ENCODE measurements around the gene CCDC15.
"Not testable (repeated sequence)": the region's sequence is repeated elsewhere in the genome, so short reads cannot be mapped to it uniquely, and the experiment has no call there.

Gene CCDC15

DNA sequence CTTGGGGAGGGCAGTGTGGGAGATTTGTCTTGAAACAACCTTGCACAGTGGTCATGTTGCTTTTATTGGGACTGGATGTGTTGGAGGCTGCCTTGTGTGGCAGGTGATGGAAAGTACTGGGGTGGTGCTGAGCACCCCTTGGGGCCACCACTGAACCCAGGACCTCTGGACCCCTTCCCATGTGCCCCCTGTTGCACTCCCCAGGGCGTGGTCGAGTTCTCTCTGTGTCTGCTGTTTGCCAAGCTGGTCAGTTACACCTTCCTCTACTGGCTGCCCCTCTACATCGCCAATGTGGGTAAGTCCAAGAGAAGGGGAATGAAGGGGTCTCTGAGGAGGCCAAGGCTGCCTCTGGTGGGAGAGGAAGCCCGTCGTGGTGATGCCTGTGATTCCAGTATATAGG, 128.0 kb downstream of the CCDC15 start:
- DNase-seq (ENCODE audit: low read depth in 2 of 2): no peak

DNA sequence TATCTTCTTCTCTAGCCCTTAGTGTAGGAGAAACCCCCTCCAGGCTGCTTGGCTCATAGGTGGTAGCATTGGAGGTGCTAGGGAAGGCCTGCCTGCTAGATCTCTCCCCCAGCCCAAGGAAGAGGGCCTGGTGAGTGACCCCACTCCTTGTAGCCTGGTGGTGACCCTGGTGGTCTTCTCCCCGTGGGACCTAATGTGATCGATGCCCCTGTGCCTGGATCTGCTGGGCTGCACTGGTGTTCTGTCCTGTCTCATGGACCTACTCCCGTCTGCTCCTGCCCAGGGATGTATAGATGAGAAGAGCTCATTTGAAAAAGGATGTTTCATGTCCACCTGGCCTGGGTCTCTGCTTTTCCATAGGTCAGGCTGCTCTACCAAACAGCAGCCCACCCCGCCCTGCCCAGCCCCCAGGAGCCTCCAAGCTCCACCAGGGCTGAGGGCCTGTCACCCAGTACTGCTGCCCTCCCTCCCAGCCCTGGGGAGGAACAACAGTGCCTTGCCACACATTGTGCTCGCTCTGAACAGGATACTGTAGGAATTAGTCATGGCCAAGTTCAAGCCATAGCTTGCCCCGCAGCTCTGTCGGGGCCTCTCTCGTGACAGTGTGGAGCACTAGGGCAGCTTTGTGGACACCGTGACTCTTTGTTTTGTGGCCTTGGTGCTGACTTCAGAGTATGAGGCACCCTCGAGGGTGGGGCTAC, 128.8 kb downstream of the CCDC15 start:
- DNase-seq (ENCODE audit: low read depth in 2 of 2): no peak

DNA sequence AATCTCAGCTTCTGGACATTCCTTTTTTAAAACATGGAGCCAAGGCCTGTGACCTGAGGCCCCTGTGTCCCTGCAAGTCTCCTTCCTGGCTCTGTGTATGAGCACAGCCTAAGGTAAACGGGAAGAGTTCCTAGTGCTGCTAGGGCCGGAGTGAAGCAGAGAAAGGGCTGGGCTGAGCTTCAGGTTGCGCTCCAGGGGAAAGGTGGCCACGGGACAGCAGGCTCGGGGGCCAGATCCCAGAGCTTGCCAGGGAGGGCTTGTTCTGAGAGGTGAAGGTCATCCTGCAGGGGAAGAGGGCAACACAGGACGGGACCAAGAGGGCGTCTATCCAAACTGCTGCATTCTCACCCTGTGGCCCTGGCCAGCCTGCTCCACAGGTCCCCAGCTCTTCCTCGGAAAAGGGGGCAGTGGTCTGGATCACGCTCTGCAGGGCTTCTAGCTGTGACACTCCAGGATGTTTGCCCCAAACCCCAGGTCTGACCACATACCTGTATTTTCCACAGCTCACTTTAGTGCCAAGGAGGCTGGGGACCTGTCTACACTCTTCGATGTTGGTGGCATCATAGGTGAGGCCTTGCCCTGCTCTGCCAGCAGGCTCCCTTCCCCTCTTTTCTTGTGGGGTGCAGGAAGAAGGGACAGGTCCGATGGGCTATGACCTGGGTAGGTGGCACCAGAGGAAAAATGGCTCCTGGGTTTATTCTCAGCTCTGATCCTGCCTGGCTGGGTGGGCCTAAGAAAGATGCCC, 129.5 kb downstream of the CCDC15 start:
- DNase-seq (ENCODE audit: low read depth in 2 of 2): no peak

DNA sequence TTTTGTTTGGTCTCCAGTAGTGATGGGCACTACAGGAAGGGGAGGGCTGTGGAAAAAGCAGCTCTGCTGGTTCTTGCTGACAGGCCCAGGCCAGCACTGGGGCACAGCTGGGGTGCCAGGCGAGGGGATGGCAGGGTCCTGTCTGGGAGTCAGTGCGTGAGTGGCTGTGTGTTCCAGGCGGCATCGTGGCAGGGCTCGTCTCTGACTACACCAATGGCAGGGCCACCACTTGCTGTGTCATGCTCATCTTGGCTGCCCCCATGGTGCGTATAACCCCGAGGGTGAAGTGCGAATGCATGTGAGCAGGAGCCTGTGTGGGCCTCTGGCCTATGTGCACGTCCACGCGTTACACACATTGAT, 130.0 kb downstream of the CCDC15 start:
- DNase-seq (ENCODE audit: low read depth in 2 of 2): no peak

DNA sequence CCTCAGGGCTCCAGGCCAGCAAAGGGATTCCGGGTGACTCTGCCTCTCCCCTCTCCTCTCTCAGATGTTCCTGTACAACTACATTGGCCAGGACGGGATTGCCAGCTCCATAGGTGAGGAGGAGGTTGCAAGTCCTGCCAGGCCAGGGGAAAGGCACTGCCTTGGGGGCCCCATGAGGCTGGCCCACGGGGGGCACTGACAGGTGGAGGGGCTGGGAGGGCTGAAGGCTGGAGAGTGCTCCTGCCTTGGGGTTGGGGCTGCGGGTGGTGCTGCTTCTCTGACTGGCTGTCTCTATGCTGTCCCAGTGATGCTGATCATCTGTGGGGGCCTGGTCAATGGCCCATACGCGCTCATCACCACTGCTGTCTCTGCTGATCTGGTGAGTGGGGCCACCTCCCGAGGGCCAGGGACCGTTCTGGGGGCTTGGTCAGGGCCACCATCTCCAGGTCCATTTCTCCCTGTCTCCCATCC, 130.8 kb downstream of the CCDC15 start:
- no peak for DNase-seq (ENCODE audit: low read depth in 2 of 2)

DNA sequence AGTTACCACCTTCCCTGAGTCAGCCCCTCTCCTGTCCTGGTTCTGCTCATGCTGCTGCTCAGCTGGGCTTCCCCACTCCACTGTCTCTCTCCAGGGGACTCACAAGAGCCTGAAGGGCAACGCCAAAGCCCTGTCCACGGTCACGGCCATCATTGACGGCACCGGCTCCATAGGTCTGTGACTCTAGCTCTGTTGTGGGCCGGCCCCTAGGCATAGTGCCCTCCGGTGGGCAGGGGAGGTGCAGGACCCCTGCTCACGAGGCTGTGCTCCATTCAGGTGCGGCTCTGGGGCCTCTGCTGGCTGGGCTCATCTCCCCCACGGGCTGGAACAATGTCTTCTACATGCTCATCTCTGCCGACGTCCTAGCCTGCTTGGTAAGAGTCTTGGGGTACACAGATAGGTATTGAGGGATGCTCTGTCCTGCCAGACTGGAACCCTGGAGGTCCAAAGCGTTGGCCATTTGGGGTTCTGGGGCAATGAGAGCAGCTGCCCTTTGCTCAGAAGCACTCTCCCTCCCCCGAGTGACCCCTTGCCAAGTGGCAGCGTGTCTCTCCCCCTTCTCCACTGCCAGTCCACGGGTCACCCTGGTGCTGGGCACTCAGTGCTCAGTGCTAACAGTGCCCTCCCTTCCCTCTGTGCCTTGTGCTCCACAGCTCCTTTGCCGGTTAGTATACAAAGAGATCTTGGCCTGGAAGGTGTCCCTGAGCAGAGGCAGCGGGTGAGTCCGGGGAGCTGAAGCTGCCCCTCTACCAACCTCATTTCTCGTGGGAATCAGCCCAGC, 131.5 kb downstream of the CCDC15 start:
- DNase-seq (ENCODE audit: low read depth in 2 of 2): no peak

DNA sequence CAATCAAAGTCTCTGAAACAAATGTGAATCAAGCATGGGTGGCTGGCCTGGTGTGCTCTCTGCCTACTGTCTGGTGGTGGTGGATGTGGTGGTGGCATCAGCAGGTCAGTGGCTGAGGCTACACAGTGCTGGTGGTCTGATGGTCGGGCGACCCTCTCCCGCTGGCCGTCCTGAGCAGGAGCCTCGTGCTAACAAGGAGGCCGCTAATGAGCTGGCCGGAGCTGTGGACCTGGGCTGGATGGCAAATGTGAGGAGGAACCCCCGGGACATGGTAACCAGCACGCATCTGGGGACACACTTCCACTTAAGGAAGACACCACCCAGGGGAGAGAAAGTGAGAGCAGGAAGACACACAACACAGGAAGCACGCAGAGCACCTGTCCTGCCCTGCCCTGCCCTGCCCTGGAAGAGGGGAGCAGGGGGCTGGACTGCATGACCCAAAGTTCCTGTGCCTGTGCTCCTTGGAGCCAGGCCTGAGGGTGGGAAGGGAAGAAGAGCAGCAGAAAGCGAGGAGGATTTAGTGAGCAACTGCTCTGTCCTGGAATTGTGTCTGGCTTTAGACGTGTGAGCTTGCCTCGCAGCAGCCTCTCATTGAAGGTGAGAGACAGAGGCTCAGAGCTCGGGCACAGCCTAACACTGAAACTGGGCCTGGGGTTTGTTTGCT, 132.8 kb downstream of the CCDC15 start:
- DNase-seq (ENCODE audit: low read depth in 2 of 2): no peak

DNA sequence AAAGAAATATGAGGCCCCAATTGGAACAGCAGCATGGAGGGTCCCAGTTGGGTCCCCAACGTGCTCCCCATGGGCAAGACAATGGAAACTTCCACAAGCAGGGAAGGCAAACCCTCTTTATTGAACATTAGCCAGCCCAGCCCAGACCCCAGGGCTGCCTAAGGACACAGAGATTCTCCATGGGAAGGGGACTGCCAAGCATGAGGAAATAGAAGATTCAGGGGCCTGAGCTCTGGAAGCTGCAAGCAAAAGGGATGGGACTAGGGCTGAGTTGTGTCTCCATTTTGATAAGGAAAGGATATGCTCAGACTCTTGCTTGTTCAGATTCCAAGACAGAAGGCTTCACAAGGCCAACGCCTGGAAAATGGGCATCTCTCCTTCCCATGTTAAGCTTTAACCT, 134.1 kb downstream of the CCDC15 start:
- DNase-seq (ENCODE audit: low read depth in 2 of 2): no peak

DNA sequence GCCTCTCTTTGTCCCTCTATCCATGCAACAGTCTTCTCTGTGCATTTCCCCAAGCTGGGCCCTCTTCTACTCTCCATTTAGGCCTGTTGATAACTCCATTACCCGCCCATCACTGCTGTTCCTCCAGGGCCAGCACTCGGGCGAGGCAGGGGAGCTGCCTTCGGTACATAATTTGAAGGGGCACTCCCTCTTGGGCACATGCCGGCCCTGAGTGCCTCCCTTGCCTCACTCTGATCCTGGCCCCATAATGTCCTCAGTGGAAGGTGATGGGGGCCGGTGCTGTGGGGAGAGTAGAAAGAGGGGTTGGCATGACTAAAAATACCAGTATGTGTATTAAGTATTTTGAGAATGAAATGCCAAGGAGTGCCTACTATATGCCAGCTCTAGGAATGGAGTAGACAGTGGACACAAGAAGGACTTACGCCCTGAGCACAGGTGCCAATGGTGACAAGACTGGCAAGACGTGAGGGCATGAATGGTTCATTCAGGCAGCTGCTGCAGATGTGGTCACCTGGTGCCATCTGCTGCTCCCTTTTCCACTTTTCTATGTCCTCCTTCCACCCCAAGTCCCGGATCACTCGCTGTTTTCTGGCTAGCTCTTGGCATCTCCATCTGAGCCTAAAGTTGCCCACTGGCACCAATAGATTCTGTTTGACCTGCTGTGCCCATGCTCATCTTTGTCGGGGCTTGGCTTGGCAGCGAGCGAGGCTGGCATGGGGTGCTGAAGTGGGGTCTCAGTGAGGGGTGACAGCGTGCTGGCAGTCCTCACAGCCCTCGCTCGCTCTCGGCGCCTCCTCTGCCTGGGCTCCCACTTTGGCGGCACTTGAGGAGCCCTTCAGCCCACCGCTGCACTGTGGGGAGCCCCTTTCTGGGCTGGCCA, 134.8 kb downstream of the CCDC15 start:
- no peak for DNase-seq (ENCODE audit: low read depth in 2 of 2)

DNA sequence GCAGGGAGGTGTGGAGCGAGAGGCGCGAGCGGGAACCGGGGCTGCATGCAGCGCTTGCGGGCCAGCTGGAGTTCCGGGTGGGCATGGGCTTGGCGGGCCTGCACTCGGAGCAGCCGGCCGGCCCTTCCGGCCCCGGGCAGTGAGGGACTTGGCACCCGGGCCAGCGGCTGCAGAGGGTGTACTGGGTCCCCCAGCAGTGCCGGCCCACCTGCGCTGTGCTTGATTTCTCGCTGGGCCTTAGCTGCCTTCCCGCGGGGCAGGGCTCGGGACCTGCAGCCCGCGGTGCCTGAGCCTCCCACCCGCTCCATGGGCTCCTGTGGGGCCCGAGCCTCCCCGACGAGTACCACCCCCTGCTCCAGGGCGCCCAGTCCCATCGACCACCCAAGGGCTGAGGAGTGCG, 135.5 kb downstream of the CCDC15 start:
- not testable (repeated sequence) for DNase-seq (ENCODE audit: low read depth in 2 of 2)

DNA sequence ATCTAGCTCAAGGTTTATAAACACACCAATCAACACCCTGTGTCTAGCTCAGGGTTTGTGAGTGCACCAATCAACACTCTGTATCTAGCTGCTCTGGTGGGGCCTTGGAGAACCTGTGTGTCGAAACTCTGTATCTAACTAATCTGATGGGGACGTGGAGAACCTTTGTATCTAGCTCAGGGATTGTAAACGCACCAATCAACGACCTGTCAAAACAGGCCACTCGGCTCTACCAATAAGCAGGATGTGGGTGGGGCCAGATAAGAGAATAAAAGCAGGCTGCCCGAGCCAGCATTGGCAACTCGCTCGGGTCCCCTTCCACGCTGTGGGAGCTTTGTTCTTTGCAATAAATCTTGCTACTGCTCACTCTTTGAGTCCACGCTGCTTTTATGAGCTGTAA, 136.1 kb downstream of the CCDC15 start:
- DNase-seq (ENCODE audit: low read depth in 2 of 2): not testable (repeated sequence)

DNA sequence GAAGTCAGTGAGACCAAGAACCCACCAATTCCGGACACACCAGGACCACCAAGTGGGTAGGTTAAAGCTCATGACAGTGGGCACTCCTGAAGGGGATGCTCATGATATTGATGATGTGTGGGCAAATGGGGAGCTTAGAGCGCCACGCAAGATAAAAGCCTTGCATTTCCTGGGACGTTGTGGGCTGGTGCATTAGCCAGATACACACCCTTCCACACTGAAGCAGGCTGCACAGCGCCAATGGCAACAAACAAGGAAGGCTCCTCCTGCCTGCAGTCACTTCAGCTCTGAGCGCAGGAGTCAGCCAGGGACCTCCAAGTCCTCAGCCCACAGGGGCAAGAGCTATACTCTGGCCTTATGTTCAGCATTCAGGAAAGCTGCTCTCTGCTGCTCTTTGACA, 136.8 kb downstream of the CCDC15 start:
- no peak for DNase-seq (ENCODE audit: low read depth in 2 of 2)

Data from stimulated activated CD8-positive, alpha-beta memory T cell treated with anti-CD3 and anti-CD28 coated beads, Interleukin-15, amount 100 ng/mL, for 4 hours (primary cell).